Colonic mucosa (tissue), 4 donors: ENCODE results near the gene PSTPIP1. TPM values are rescaled to one million over a fixed set of nuclear protein-coding genes. Genes with fewer than 3 reads are reported as not detected.
A peak's percentile ranks its signal among the peaks of the same experiment; 100 is the strongest.

Experiments
- DNase-seq: peaks from one replicate; pipeline ENCODE4 v3.0.0-alpha.2; 2020
- H3K27ac ChIP-seq: fragments of 200-600 bp; one replicate; pipeline ENCODE4 v1.8.0; 2021
- H3K27me3 ChIP-seq: fragments of 200-600 bp; one replicate; pipeline ENCODE4 v1.8.0; 2021
- H3K36me3 ChIP-seq: fragments of 200-600 bp; one replicate; pipeline ENCODE4 v1.8.0; 2021
- H3K4me1 ChIP-seq: fragments of 200-600 bp; one replicate; pipeline ENCODE4 v1.8.0; 2021; ENCODE audit warnings: mild to moderate bottlenecking
- H3K4me3 ChIP-seq: fragments of 200-600 bp; one replicate; pipeline ENCODE4 v1.8.0; 2021
- H3K9ac ChIP-seq, 2 donors: one replicate each; pipeline ENCODE4 v1.7.0; 2013; ENCODE audit warnings: control low read depth in 2 of 2, low read depth in 2 of 2, low read length in 2 of 2
- H3K9me3 ChIP-seq: fragments of 200-600 bp; one replicate; pipeline ENCODE4 v1.8.0; 2021
- CTCF ChIP-seq: fragments of 200-600 bp; IDR thresholded peaks from one replicate; pipeline ENCODE4 v1.8.0; 2022; ENCODE audit warnings: antibody characterized with exemption, mild to moderate bottlenecking
- intact Hi-C: fragments of 100-400 bp; cut with DNase I; formaldehyde crosslinking; loops from one replicate; pipeline ENCODE4 v1.14.1; 2022
- total RNA-seq, 2 donors: library from RNA; stranded (reverse); fragmentation: NEBNext Ultra II Directional in 1 of 2; extraction: Animal tissue kit (Norgen Biotek cat#: 25700) in 1 of 2; gene quantifications; one replicate each; pipeline ENCODE4 v1.2.1, GENCODE V29; 2021
- donor health status: healthy.
- donor health status: DM: no; HTN: no; CAD: no.
- donor health status: DM: no; HTN: no; CAD: no.

Gene PSTPIP1
- total RNA-seq, 2 donors from 2014 or later, result 3.7 to 4.2 TPM

- Histone ChIP-seq H3K27ac (no peak overlapping the region), H3K36me3 (peaks cover 6% of the 10 kb centered on the region), H3K9ac (no peak overlapping the region), H3K27me3 (no peaks in the 10 kb centered on the region), H3K9me3 (no peaks in the 10 kb centered on the region), H3K4me3 (no peak overlapping the region), H3K4me1 (no peaks in the 10 kb centered on the region)
- intact Hi-C loops, result no loop called here
- no peak for DNase-seq
- TF ChIP-seq CTCF, result no peak
Observed at GRCh38 chr15:77039848-77040247, 44.9 kb downstream of the PSTPIP1 start.

GRCh38 chr15:77040673-77041072 is 45.7 kb downstream of the PSTPIP1 start:
- no peak for DNase-seq
- Histone ChIP-seq H3K4me3 (no peak overlapping the region), H3K36me3 (peaks cover 6% of the 10 kb centered on the region), H3K27ac (no peak overlapping the region), H3K9ac (no peak overlapping the region), H3K27me3 (no peaks in the 10 kb centered on the region), H3K4me1 (no peaks in the 10 kb centered on the region), H3K9me3 (no peaks in the 10 kb centered on the region)
- intact Hi-C loops, result no loop called here
- no peak for TF ChIP-seq CTCF

- no peak for TF ChIP-seq CTCF
- no peak overlapping the region for H3K4me3 ChIP-seq
- DNase-seq, result peak; percentile 16
- H3K9ac ChIP-seq, result no peak overlapping the region
- H3K4me1 ChIP-seq, result no peaks in the 10 kb centered on the region
- H3K27me3 ChIP-seq, result no peaks in the 10 kb centered on the region
- intact Hi-C loops, result no loop called here
- H3K36me3 ChIP-seq, result no peaks in the 10 kb centered on the region
- no peak overlapping the region for H3K27ac ChIP-seq
- H3K9me3 ChIP-seq, result no peaks in the 10 kb centered on the region
Observed at GRCh38 chr15:77042245-77042919, 47.5 kb downstream of the PSTPIP1 start.

GRCh38 chr15:77042955-77043920 is 48.3 kb downstream of the PSTPIP1 start:
- H3K4me3 ChIP-seq, result no peak overlapping the region
- H3K9ac ChIP-seq, result no peak overlapping the region
- H3K4me1 ChIP-seq, result no peaks in the 10 kb centered on the region
- H3K27ac ChIP-seq, result no peak overlapping the region
- H3K36me3 ChIP-seq, result no peaks in the 10 kb centered on the region
- no peaks in the 10 kb centered on the region for H3K9me3 ChIP-seq
- H3K27me3 ChIP-seq, result no peaks in the 10 kb centered on the region
- TF ChIP-seq CTCF, result no peak
- peak; percentile 16 for DNase-seq
- intact Hi-C loops, result no loop called here

- TF ChIP-seq CTCF, result no peak
- H3K9ac ChIP-seq, result no peak overlapping the region
- H3K27me3 ChIP-seq, result no peaks in the 10 kb centered on the region
- H3K27ac ChIP-seq, result no peak overlapping the region
- no peaks in the 10 kb centered on the region for H3K36me3 ChIP-seq
- no peaks in the 10 kb centered on the region for H3K9me3 ChIP-seq
- H3K4me1 ChIP-seq, result no peaks in the 10 kb centered on the region
- DNase-seq, result no peak
- H3K4me3 ChIP-seq, result no peak overlapping the region
- intact Hi-C loops, result no loop called here
Observed at GRCh38 chr15:77044228-77045042, 49.5 kb downstream of the PSTPIP1 start.
